Thyroid gland (tissue), 4 donors: ENCODE measurements around the gene PLVAP.

Experiments used
- POLR2A ChIP-seq, 2 donors: fragments of 450-650 bp; IDR thresholded peaks; one replicate each; pipeline ENCODE4 v1.6.1; 2017; ENCODE audit warnings: antibody characterized with exemption in 2 of 2, mild to moderate bottlenecking in 2 of 2, moderate library complexity in 1 of 2
- TF ChIP-seq, protein P1 (sequence below), 6 experiments: fragments of 200-600 bp in 3 of 6; fragments of 450-650 bp in 3 of 6; sonication (generic) in 3 of 6; IDR thresholded peaks; one replicate each; pipeline ENCODE4 v1.5.1; 2016 to 2019; ENCODE audit warnings: antibody characterized with exemption in 6 of 6, mild to moderate bottlenecking in 2 of 6, inconsistent platforms in 1 of 6, moderate library complexity in 1 of 6

DNA sequence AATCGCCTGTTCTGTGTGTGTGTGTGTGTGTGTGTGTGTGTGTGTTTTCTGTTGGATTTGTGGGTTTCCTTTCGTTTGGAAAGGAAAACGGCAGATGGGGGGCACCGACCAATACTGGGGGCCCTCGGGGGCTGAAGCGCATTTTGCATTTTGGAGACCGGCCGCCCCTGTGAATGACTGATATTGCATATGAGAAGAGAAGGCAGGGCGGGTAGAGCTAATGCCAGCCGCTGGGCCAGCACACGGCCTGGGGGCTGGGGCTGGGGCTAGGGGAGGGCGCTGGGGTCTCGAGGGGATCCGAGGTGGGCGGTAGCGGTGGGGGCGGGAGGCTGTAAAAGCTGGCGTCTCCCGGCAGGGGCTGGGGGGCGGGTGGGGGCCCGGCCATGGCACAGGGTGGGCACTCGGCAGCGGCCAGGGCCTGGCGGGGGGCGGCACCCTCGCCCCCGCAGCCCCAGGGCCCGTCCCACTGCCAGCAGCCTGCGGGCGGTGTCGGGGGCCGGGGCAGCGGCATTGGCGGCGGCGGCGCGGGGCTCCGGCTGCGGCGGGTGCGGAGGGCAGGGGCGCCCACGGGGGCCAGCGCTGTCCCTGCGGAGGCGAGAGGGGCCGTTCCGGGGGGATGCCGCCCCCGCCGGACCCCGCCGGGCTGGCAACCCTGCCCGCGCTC lies 53.7 kb downstream of the PLVAP start:
- TF ChIP-seq, protein P1, sequence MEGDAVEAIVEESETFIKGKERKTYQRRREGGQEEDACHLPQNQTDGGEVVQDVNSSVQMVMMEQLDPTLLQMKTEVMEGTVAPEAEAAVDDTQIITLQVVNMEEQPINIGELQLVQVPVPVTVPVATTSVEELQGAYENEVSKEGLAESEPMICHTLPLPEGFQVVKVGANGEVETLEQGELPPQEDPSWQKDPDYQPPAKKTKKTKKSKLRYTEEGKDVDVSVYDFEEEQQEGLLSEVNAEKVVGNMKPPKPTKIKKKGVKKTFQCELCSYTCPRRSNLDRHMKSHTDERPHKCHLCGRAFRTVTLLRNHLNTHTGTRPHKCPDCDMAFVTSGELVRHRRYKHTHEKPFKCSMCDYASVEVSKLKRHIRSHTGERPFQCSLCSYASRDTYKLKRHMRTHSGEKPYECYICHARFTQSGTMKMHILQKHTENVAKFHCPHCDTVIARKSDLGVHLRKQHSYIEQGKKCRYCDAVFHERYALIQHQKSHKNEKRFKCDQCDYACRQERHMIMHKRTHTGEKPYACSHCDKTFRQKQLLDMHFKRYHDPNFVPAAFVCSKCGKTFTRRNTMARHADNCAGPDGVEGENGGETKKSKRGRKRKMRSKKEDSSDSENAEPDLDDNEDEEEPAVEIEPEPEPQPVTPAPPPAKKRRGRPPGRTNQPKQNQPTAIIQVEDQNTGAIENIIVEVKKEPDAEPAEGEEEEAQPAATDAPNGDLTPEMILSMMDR (IDR thresholded peaks at IDR 0.05) = no peak
- no peak for TF ChIP-seq POLR2A (IDR thresholded peaks at IDR 0.05)
